ENCODE data around the gene TIPARP.

- TF ChIP-seq EZH2 (IDR thresholded peaks at IDR 0.05; ENCODE audit: borderline replicate concordance, low read length), result no peak
- no peak for TF ChIP-seq CTCF (IDR thresholded peaks at IDR 0.05; ENCODE audit: low read length)
Observed at GRCh38 chr3:156666073-156666472, 8.3 kb upstream of the TIPARP start.

Measured in OCI-LY1 (cell line).